Activated CD4-positive, CD25-positive, alpha-beta regulatory T cell treated with anti-CD3 and anti-CD28 coated beads, Interleukin-2, amount 50 U/mL, for 24 hours (primary cell): Measurements from ENCODE around the gene APOL1.
"Not testable (repeated sequence)": the region's sequence is repeated elsewhere in the genome, so short reads cannot be mapped to it uniquely, and the experiment has no call there.

ENCODE experiments used
- ATAC-seq, 2 donors: fragments of 150-1000 bp; cut with Tn5 transposase; one replicate each; pipeline ENCODE4 v1.10.0; 2021; ENCODE audit warnings: mild to moderate bottlenecking in 1 of 2, moderate library complexity in 1 of 2

Gene APOL1

DNA sequence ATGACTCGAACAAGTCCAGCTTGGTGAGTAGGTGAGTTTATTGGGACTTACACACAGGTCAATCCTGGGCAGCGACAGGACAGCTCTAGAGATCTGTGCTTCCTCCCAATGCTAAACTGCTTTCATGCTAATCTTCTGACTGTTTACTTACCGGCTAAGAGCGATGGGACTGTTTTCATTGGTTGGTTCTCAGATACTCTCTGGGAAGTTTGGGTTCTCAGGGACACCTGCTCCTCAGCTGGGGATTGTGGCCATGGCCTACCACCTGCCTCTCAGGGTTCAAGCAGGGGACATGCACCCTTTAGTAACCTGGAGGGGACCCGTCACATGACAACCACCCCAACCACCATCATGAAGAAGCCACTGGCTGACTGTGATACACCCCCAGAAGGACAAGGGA, 26.7 kb upstream of the APOL1 start:
- ATAC-seq: no peak

DNA sequence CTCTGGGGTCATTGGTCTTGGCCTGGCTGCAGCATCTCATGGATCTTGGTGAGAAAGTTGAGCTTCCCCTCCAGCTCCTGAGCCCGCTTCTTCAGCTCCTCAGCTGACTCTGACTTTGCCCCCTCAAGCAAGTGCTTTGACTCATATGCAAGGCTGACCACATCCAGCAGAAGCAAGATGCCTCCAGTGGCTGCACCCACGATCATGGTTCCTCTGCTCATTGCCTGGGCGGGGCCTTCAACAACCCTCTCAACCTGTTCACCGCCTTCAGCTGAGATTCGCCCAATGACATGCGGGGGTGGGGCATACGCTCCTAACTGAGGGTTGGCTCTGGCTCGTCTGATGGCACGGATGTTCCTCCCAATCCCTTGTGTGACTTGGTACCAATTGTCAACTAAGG, 25.5 kb upstream of the APOL1 start:
- ATAC-seq: no peak

DNA sequence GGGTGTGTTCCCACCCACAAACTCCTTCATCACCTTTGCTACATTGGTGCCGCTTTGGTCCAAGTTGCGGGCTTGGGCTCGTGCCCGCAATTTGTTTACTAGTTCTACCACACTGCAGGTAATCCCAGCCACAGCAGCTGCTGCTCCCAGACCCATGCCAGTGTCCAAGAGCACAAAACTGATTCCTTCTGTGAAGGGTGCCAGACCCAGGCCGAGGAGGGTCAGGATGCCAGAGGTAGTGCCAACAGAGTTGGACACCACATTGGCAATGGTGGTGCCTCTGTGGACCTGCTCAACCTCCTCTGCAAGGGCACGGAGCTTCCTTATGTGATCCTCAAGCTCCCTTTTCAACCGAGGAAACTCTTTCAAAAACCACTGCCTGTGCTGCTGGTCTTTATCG, 25.1 kb upstream of the APOL1 start:
- ATAC-seq: no peak

DNA sequence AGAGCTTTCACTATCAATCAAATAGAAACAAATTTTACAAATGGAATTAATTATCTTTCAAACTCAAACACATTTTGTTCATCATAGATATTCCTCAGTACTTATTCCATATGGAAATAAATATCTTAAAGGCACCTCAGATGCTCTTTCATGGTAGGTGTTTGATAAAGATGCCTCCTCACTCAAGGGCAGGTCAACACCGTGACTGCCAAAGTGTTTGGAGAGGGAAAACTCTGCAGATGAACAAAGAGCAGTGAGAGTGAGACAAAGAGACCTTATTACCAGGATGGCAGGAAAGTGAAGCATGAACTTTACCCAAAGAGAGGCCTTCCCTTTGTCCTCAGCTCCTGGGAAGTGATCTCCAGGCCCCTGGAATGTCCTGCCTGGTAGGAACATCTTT, 24.6 kb upstream of the APOL1 start:
- not testable (repeated sequence) for ATAC-seq

DNA sequence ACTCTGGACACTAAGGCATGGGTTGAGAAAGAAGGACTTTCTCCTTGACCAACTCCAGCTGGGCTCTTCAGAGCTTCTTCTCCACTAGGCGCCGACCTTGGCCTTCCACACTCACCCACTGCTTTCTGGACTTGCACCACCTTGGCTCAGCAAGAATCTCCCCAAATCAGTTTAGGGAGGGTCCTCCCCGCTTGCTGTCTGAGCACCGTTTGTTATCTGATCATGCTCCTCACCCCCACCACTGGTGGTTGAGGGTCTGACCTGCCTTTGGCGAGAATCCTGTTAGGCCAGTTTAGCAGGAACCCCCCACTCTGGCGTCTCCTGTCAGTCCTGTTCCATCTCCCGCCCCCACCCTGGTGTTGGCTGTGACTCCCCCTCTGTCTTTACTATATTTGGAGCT, 24.0 kb upstream of the APOL1 start:
- no peak for ATAC-seq

DNA sequence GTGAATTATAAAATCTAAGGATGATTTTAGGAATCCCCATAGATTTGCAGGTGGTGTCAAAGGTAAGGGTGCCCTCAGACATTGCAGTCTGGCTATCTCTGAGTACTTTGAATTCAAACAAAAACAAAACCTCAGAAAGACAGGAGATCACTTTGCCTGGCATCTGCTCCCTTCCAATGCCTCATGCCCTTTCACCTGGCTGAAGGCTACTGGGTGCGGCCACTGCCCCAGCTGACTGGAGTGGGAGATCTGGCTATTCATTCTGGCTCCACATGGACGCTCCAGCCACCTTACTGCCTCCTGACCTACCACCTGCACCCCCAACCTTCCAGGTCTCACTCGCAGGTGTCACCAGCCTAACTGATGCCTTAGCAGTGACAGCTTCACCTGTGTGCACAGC, 23.3 kb upstream of the APOL1 start:
- not testable (repeated sequence) for ATAC-seq

DNA sequence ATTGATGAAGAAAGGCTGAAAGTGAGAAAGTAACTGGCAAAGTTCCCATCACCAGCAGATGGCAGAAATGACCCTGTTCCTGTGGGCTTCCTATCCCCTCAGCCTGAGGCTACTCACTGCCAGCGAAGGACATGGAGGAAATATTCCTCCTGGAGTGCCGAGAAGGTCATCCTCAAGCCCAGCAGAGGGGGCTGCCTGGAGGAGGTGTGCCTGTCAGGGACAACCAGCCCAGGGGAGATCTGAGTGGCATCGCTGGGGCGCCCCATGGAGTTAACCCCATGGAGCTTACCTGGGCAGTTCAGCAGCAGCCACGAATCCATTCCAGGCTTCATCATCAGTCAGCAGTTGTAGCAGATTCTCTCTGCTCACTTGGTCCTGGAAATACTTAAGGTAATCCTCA, 21.9 kb upstream of the APOL1 start:
- not testable (repeated sequence) for ATAC-seq

DNA sequence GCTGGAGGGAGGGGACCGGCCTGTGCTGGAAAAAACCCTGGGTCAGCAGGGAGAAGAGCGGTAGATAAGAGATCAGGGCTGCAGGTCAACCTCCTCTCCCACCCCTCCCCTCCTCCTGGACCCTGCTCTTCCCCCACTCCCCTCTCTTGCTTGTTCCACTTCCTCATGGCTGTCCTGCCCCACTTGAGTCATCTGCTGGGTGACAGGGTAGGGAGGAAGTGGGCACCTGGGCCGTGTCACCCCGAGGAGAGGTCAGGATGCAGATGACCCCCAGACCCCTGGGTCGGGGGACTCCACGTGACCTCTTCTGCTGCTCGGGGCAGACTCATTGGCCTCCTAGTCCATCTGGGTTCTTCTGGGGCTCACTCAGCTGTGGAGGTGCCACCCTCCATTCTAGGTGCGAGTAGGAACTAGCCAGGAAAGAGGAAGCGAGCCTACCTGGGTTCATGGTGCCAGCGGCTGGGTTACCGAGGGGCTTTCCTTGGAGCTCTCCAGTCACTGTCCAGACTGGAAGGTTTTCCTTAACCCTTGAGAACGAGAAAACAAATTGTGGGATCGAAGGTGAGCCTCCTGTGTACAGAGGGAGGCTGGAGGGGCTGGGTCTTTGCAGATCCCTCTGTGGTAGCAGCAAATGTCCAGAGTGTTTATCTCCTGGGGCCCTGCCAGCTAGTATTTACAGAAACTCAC, 20.1 kb upstream of the APOL1 start:
- no peak for ATAC-seq

DNA sequence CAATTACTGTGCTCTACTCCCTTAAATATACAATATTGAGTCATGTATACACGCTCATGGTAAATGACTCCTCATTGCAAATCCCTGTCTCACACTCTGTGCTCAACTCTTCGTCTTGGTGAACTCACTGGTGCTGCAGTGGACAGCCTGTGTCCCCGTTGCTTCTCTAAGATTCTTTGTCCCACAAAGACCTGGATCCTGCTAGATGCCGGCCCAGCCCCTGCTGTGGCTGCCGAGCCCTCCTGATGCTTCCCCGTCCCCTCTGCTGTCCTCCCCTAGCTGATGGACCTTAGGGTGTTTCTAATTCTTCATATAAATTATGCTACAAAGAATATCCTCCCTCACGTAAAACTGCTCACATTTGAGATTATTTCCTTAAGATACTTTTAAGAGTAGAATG, 19.1 kb upstream of the APOL1 start:
- ATAC-seq: no peak

DNA sequence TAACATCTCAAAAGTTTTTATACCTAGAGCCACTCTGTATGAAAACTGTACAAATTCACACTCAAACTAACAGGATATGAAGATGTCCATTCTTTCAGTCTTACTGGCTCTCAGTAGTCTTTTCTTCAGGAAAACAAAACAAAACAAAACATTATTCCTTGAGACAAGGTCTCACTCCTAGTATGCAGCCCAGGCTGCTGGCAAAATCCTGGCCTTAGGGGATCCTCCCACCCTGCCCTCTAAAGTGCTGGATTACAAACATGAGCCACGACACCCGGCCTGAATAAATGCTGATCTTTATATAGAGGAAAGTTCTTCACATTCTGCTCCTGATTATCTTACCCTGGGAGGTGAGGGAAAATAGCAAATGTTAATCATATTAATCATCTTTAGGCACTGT, 18.7 kb upstream of the APOL1 start:
- no peak for ATAC-seq

DNA sequence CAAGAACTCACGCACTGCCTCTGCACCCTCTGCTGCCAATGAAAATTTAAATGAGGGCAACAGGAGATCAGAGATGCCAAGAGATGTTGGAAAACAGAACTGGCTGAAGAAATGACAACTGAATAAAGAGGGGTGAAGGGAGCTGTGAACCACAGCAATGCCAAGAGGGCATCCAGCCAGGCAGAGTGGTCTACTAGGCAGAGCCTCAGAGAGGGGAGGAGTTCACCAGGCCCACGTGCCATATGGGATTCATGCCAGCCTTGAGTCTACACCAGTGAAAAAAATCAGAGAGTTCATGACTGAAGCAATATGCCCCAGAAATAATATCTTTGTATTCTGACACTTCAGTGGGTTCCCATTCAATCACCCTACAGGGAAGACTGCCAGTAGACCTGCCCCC, 18.0 kb upstream of the APOL1 start:
- ATAC-seq: no peak

DNA sequence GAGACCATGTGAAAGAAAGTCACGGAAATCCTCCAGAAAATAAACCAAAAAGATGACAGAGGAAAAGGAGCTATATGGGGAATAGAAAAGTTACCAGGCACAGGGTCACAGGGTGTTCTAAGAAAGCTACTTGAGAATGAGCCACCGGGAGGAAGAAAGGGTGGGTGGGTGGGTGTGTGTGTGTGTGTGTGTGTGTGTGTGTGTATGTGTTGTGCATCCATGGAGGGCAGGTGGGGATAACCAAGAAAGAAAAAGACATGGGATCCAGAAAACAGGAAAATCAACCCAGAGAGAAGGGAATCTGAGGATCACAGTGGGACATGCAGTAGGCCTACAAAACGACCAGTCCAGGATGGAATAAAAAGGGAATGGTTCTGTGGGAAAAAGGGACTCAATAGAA, 17.3 kb upstream of the APOL1 start:
- no peak for ATAC-seq

DNA sequence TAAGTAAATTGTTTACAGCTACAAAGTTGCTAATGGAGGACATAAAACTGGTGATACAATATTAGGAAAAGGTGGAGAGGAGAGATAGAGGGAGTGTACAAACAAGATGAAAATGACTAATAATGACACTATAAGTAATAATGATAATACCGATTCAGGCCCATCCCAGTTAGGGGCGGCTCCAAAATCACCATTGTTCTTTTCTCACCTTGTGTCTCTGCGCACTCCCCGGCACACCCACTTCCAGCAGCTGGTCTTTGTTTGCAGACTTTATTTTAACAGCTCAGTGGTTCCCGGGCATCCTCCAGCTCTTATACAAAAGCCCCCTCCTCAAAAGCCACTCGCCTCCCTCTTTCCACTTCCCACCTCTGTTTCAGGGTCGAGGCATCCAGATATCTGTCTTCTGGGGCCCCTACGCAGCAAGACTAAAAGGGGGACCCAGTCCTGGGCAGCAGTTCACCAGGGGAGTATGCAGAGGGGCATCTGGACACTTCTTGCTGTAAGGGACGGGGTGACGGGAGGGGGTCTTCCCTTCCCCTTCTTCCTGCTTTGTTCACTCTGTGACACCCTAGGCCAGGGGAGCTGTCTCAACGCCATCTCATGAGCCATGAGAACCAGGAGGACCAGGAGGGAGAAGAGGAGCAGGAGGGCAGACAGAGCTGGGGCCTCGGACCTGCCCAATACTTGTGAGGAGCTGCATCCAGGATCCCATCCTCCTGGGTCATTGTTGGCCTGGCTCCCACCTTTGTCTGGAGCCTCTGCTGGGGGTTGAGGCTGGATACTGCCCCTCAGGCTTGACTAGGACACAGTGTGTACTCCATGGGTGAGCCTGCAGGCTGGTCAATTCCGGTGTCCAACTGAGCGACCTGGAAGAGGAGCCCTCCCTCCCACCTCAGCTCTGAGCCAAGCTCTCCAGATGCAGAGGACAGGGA, 16.3 kb upstream of the APOL1 start:
- ATAC-seq: no peak

DNA sequence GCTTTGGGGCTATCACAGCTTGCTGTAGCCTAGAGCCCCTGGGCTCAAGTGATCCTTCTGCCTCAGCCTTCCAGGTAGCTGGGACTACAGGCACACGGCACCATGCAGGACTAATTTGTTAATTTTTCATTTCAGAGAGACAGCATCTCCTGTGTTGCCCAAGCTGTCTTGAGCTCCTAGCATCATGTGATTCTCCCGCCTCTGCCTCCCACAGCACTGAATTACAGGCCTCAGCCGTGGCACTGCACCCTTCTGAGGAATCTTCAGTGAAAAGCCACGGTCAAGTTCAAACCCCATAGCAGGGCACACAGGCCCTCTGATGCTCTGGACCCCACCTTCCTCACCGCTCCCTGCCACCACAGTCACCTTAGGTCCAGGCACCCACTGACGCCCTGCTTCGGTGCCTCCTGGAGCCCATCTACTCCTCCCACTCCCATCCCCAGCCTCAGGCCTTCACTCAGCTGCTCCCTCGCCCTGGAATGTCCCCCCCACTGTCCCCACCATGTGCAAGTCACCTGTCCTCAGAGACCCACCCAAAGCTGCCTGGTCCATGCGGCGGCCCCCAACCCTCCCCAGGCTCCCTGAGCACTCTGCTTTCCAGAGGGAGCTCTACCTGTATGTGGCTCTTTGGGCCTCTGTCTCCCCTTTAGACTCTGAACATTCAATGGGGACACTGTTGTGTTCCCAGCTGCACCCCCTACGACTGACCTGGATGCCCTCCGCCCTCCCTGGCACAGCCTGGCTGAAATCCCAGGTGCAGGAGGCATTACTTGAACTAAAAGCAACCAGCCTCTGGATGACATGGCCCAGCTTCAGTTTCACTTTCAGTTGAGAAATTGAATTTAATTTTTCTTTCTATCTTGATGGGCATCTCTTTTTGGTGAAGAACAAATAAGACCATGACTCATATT, 15.2 kb upstream of the APOL1 start:
- ATAC-seq: peak; percentile 39 to 41

DNA sequence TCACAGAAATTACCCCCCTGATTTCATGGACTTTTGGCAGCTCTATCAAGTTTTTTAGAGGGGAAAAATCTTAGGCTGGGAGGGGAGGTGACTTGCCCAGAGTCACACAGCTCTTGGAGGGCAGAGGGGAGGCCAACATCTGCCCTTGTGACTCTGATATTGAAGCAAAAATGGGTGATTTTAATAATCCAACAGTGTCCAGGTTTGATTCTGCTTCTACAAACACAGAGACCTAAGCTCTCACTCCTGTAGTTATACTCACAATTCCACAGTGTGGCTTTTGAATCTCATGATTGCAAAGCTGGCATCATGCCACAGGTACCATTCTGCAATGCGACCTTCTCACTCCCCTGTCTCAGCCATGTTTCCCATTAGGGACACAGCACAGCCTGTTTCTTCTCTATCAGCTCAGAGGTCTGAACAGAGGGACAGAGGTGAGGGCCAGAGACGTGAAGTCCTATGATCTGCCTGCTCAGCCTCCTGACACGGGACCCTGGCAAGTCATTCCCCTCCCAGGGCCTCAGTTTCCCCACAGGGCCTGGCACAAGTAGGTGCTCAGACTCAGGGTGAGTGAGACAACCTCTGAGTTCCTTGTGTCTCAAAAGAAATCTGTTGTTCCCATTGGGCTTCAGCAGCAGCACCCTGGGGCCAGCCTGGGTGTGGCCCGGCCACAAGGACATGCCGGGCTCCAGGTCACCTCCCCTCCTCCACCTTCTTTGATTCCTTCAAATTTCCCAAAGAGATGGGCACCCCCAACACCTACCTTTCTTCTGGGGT, 14.4 kb upstream of the APOL1 start:
- peak in 1 of 2 donors; percentile 22 for ATAC-seq

DNA sequence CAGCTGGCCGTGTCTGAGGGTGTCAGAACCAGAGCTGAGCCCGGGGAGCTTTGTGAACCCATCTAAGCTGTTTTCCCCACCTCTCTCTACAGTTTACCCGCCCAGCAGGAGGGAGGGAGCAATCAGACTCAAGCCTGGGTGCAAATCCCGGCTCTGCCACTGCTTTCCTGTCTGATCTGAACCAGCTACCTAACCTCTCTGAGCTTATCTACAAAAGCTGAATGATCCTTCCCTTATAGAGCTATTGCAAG, 13.9 kb upstream of the APOL1 start:
- peak in 1 of 2 donors; percentile 8 for ATAC-seq

DNA sequence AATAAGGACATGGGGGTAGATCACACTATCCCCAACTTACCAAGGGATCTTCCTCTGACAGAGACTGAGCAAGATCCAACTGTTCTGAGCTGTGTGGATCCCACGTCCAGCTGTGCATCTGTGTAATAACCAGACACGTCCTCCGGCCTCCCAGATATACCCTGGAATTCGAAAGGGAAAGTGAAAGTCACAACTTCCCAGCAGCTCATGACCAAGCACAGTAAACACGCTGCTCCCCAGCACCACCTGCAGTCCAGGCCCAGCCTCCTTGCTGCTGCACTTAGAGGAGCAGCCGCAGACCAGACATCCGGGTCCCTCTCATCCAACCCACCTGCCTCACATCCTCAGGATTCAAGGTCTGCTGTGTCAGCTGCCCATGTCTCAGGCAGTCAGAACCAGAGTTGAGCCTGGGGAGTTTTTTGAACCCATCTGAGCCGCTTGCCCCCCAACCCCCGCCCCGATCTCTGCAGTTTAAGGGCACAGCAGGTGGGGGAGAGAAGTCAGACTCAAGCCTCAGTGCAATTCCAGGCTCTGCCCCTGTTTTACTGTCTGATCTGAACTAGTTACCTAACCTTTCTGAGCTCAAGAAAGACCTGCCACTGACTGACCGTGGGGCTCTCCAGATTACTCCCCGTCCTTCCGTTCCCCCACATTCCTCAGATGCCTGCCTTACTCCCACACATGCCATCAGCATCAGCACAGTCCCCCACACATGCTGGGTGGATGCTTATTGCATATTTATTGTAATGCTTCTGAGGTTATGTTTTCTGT, 13.3 kb upstream of the APOL1 start, which contains the start of gene APOL2:
Gene APOL2 (minus strand): TSS at position 127 of the 771 bp plus-strand sequence. CDS start 6,365 bp downstream, outside the sequence.
- peak; percentile 94 for ATAC-seq

DNA sequence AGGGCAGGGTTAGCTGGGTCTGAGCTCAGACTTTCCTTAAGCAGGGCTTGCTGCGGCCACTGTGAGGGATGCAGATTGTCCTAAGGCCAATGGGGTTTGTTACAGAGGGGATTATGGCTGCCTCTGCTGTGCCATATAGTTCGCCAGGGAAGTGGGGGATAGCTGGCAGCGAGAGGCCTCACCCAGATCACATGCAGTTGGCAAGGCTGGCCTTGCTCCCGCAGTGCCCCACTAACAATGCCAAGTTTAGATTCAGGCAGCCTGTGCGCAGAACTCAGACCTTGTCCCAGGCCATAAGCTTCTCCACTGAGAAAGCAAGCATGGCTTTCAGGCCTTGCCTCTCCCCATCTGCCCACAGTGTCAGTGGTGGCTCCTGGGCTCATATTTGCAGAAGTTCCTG, 8.9 kb upstream of the APOL1 start:
- ATAC-seq: no peak

DNA sequence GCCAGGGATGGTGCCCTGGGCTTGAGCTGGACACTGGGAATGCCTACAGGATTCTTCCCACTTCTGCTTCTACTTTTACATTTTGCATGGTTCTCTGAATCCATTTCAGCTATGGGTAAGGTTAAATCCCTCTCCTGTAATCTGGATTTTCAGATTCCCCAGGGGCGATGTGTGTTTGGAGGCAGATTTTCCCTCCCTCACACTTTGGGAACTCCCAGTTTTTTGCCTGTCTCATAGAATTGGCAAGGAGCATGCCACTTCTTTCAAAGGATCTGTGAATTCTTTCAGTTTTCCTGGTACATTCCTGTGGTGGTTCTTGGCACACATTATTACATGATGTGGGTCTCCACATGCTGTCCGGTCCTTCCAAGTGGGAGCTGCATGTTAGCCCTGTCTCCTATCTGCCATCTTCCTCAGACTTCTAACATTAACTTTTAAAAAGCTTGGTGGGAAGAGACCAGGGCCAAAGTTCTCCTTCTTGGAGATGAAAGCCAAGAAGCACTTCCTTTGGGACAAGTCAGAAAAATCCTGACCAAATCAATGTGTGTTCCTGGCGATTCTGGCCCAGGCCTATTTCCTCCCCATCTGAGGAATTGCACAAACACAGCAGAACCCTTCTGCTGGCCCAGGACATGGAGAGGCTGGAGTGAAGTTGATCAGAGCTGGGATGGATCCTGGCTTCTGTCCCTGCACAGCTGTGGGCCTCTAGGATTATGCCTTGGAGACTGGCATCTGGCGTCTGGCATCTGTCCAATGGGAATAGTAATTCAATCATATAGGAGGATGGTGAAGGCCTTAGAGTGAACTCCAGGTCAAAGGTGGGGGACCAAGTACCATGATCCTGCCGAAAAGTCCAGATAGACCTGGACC, 8.2 kb upstream of the APOL1 start:
- no peak for ATAC-seq

DNA sequence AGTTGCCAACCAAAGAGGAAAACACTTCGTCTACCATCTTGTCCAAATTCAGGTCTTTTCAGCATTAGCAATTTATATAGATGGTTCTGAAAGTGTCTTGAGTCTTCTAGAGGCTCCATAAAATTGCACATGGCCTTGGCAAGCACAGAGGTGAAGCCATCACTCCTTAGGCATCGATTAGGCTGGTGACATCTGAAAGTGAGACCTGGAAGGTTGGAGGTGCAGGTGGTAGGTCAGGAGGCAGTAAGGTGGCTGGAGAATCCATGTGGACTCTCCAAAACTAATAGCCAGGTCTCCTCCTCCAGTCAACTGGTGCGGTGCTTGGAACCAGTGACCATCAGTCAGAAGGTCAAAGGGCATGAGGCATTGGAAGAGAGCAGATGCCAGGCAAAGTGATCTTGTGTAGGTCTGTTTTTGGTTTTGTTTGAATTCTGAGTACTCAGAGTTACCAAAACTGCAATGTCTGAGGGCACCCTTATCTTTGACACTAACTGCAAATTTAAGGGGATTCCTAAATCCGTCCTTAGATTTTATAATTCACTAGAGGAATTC, 7.1 kb upstream of the APOL1 start:
- ATAC-seq: no peak
